ENCODE data around the gene NQO2. TPM values are rescaled to one million over a fixed set of nuclear protein-coding genes. Genes with fewer than 3 reads are reported as not detected.

NQO2 gene
- total RNA-seq, 4 donors from 2014 or later = 24.4 to 40.5 (median 36.7) TPM

DNA sequence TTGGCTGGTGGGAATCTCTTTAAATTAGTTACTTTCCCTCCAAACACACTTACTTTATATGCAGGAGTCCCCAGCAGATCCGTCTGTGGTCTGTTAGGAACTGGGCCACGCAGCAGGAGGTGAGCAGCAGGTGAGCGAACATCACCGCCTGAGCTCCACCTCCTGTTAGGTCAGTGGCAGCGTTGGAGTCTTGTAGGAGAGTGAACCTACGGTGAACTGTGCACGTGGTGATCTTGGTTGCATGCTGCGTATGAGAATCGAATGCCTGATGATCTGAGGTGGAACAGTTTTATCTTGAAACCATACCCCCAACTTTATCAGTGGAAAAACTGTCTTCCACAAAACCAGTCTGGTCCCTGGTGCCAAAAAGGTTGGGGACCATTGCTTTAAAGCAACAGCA is 33.3 kb upstream of the NQO2 start:
- 85 to 89% methylated on average over 9 of the region's 9 CpGs for WGBS, 2 donors
- TF ChIP-seq, protein P1, sequence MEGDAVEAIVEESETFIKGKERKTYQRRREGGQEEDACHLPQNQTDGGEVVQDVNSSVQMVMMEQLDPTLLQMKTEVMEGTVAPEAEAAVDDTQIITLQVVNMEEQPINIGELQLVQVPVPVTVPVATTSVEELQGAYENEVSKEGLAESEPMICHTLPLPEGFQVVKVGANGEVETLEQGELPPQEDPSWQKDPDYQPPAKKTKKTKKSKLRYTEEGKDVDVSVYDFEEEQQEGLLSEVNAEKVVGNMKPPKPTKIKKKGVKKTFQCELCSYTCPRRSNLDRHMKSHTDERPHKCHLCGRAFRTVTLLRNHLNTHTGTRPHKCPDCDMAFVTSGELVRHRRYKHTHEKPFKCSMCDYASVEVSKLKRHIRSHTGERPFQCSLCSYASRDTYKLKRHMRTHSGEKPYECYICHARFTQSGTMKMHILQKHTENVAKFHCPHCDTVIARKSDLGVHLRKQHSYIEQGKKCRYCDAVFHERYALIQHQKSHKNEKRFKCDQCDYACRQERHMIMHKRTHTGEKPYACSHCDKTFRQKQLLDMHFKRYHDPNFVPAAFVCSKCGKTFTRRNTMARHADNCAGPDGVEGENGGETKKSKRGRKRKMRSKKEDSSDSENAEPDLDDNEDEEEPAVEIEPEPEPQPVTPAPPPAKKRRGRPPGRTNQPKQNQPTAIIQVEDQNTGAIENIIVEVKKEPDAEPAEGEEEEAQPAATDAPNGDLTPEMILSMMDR (IDR thresholded peaks at IDR 0.05) = no peak
- no peak for TF ChIP-seq POLR2A (IDR thresholded peaks at IDR 0.05)
- intact Hi-C loops (cut with DNase I; ENCODE audit: low total_unique reads) = no loop called here
- H3K4me3 ChIP-seq (ENCODE audit: low read depth, poor library complexity, severe bottlenecking) = no peak overlapping the region
- peak in 1 of 2 donors; percentile 68 for DNase-seq (ENCODE audit: low spot score in 2 of 2)

DNA sequence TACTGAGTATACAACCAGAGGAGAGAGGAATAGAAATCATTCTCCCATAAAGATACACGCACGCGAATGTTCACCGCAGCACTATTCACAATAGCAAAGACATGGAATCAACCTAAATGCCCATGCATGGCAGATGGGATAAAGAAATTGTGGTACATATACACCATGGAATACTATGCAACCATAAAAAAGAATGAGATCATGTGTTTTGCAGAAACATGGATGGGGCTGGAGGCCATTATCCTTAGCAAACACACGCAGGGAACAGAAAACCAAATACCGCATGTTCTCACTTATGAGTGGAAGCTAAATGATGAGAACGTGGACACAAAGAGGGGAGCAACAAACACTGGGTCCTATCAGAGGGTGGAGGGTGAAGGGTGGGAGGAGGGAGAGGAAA is 31.8 kb upstream of the NQO2 start:
- DNase-seq (ENCODE audit: low spot score in 2 of 2) = peak in 1 of 2 donors; percentile 53
- TF ChIP-seq, protein P1 (IDR thresholded peaks at IDR 0.05) = no peak
- no peak for TF ChIP-seq POLR2A (IDR thresholded peaks at IDR 0.05)
- intact Hi-C loops (cut with DNase I; ENCODE audit: low total_unique reads) = no loop called here
- WGBS, 2 donors = 94 to 96% methylated on average over 7 of the region's 7 CpGs
- H3K4me3 ChIP-seq (ENCODE audit: low read depth, poor library complexity, severe bottlenecking) = no peak overlapping the region

DNA sequence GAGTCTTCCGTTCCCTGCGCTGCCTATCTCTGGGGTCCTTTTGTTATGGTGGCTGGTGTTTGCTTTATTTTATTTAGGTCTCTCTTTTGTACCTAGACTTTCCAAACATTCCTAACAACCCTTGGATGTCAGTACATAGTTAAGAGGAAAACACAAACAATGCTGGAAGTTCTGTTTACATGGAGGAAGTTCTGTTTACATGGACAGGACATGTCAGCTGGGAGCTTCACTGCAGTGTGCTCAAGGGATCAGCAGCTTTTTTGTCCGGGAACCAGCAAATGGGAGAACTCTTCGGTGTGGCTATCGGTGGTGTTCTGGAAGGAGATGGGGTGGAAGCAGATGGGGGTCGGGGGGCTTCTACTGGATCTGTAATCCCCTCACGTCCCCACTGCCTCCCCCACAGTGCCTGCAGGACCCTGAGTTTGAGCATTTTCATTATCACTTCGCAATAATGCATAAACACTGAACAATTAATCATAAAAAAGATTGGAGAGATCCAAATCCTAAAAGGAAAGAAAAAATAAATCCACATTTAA is 31.0 kb upstream of the NQO2 start:
- DNase-seq (ENCODE audit: low spot score in 2 of 2) = no peak
- no peak overlapping the region for H3K4me3 ChIP-seq (ENCODE audit: low read depth, poor library complexity, severe bottlenecking)
- intact Hi-C loops (cut with DNase I; ENCODE audit: low total_unique reads) = no loop called here
- no peak for TF ChIP-seq POLR2A (IDR thresholded peaks at IDR 0.05)
- TF ChIP-seq, protein P1 (IDR thresholded peaks at IDR 0.05) = no peak
- WGBS, 2 donors = 72 to 74% methylated on average over 8 of the region's 8 CpGs

DNA sequence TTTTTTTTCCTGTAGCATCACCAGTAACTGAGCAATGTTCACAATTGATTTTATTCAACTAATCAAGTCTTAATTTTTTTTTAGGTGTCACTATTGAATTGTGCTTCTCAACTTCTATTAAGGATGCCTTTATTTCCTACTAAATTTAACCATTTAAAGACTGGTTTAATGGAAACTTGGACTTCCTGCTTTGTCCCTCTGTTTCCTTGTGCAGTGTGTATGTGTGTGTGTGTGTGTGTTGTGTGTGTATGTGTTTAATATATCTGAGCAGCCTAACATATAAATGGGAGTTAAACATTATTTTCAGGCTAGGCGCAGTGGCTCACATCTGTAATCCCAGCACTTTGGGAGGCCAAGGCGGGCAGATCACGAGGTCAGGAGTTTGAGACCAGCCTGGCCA is 30.1 kb upstream of the NQO2 start:
- no peak for DNase-seq (ENCODE audit: low spot score in 2 of 2)
- WGBS, 2 donors = 79 to 91% methylated on average over 3 of the region's 3 CpGs
- TF ChIP-seq, protein P1 (IDR thresholded peaks at IDR 0.05) = no peak
- no peak for TF ChIP-seq POLR2A (IDR thresholded peaks at IDR 0.05)
- intact Hi-C loops (cut with DNase I; ENCODE audit: low total_unique reads) = no loop called here
- no peak overlapping the region for H3K4me3 ChIP-seq (ENCODE audit: low read depth, poor library complexity, severe bottlenecking)

DNA sequence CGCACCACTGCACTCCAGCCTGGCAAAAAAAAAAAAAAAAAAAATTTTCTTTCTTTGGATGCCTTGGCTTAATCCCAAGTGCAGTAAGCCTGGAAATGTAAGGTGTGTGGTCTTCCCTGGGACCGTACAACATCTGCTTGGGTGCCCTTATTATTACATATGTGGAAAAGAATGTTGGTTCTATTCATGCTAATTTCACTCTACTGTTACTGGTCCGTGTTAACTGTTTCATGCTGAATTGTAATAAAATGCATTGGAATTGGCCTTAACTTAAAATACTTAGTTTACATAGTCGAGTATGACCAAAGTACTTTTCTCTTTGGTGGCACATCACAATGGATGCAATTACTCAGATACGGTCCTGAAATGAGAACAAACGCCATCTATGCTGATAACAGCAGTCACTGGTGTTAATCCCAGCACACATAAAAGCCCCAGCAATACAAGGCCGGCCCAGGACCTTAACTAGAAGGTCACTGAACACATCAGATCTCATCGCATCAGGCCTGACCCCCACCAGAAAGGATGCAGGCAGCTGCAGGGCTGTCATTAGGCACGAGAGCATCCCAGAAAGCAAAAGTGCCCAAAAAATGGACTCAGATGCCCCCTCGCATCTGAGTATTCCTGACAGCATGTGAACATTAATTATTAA is 29.5 kb upstream of the NQO2 start:
- intact Hi-C loops (cut with DNase I; ENCODE audit: low total_unique reads) = no loop called here
- TF ChIP-seq, protein P1 (IDR thresholded peaks at IDR 0.05) = no peak
- no peak for TF ChIP-seq POLR2A (IDR thresholded peaks at IDR 0.05)
- H3K4me3 ChIP-seq (ENCODE audit: low read depth, poor library complexity, severe bottlenecking) = no peak overlapping the region
- 36 to 44% methylated on average over 10 of the region's 10 CpGs for WGBS, 2 donors
- no peak for DNase-seq (ENCODE audit: low spot score in 2 of 2)

Data from lower leg skin (tissue), 4 donors.